HepG2 (cell line): ENCODE data around the gene CLEC20A. TPM values are rescaled to one million over a fixed set of nuclear protein-coding genes. Genes with fewer than 3 reads are reported as not detected.
A peak's percentile ranks its signal among the peaks of the same experiment; 100 is the strongest.

Source experiments
- ELK4 ChIP-seq: sonication (generic); formaldehyde crosslinking; IDR thresholded peaks from 2 replicates; pipeline ENCODE4 v1.9.0; 2021; ENCODE audit warnings: missing genetic modification reagents, borderline replicate concordance
- MTA3 ChIP-seq: sonication (generic); formaldehyde crosslinking; IDR thresholded peaks from 2 replicates; pipeline ENCODE4 v1.4.0; 2020; ENCODE audit warnings: missing genetic modification reagents
- MXI1 ChIP-seq: IDR thresholded peaks from 3 replicates; pipeline ENCODE4 v1.6.1; 2012; ENCODE audit warnings: low read depth, low read length, inconsistent platforms, borderline replicate concordance
- NBN ChIP-seq: fragments of 450-650 bp; conservative IDR thresholded peaks from 2 replicates; pipeline ENCODE4 v1.6.1; 2017
- REST ChIP-seq, 2 experiments: IDR thresholded peaks; 2 replicates each; pipeline ENCODE4 v1.6.1; 2011 to 2012; ENCODE audit warnings: low read length in 2 of 2, borderline replicate concordance in 1 of 2, low read depth in 1 of 2, mild to moderate bottlenecking in 1 of 2, moderate library complexity in 1 of 2
- SIN3A ChIP-seq: IDR thresholded peaks from 2 replicates; pipeline ENCODE4 v1.6.1; 2011; ENCODE audit warnings: low read depth, mild to moderate bottlenecking, control low read depth, low read length, borderline replicate concordance
- SSRP1 ChIP-seq: IDR thresholded peaks from 2 replicates; pipeline ENCODE4 v1.6.1; 2016; ENCODE audit warnings: control low read depth
- TFE3 ChIP-seq: IDR thresholded peaks from 2 replicates; pipeline ENCODE4 v1.6.1; 2016
- ZBTB10 ChIP-seq: sonication (generic); formaldehyde crosslinking; IDR thresholded peaks from 2 replicates; pipeline ENCODE4 v1.4.0; 2020; ENCODE audit warnings: missing genetic modification reagents, borderline replicate concordance
- ZKSCAN8 ChIP-seq: IDR thresholded peaks from 2 replicates; pipeline ENCODE4 v1.6.1; 2016; ENCODE audit warnings: borderline replicate concordance, missing genetic modification reagents, missing compliant biosample characterization
- ZNF326 ChIP-seq: sonication (generic); formaldehyde crosslinking; IDR thresholded peaks from 2 replicates; pipeline ENCODE4 v1.4.0; 2020; ENCODE audit warnings: missing genetic modification reagents, borderline replicate concordance
- ZNF34 ChIP-seq: sonication (generic); formaldehyde crosslinking; IDR thresholded peaks from 2 replicates; pipeline ENCODE4 v1.4.0; 2020; ENCODE audit warnings: mild to moderate bottlenecking, missing genetic modification reagents, borderline replicate concordance
- ZNF557 ChIP-seq: sonication (generic); formaldehyde crosslinking; IDR thresholded peaks from 2 replicates; pipeline ENCODE4 v1.4.0; 2020; ENCODE audit warnings: missing genetic modification reagents
- ZNF609 ChIP-seq: sonication (generic); formaldehyde crosslinking; IDR thresholded peaks from 2 replicates; pipeline ENCODE4 v1.4.0; 2020; ENCODE audit warnings: mild to moderate bottlenecking, missing genetic modification reagents, borderline replicate concordance
- polyA plus RNA-seq, 8 experiments: library from polyadenylated mRNA; depleted of rRNA in 3 of 8; stranded (reverse) in 7 of 8; unstranded in 1 of 8; fragments of >200 nt; fragmentation: Illumina TruSeq in 4 of 8; extraction: Trizol in 4 of 8; gene quantifications; 2 replicates each; pipeline versions ENCODE4 v1.2.1 to v1.2.3, GENCODE V29; 2011 to 2016; ENCODE audit warnings: low read depth in 4 of 8, missing spikeins in 1 of 8, mixed read lengths in 1 of 8; ENCODE audit not compliant: insufficient read depth in 1 of 8
- total RNA-seq, 5 experiments: library from RNA; depleted of rRNA; stranded (reverse); fragments of >200 nt; fragmentation: Illumina TruSeq; extraction: Trizol; gene quantifications; 2 replicates each; pipeline ENCODE4 v1.2.3, GENCODE V29; 2016; ENCODE audit warnings: low read depth in 1 of 5

CLEC20A gene
- total and polyA plus RNA-seq, 2 of the 13 experiments (the other 11 are each of a cell fraction or from before 2014, with no cell fraction given): not detected

- no peak for TF ChIP-seq TFE3 (CRISPR knock-in tag)
- no peak for TF ChIP-seq ZNF609 (CRISPR knock-in tag)
- no peak for TF ChIP-seq NBN
- no peak for TF ChIP-seq ZKSCAN8 (CRISPR knock-in tag)
- TF ChIP-seq ZNF326 (CRISPR knock-in tag): no peak
- TF ChIP-seq MTA3 (CRISPR knock-in tag): no peak
- no peak for TF ChIP-seq ZBTB10
- no peak for TF ChIP-seq SSRP1 (CRISPR knock-in tag)
- 0 out of 4 replicates have a peak, but pooled peaks of 1 of the 2 experiments have one; percentile 2 for TF ChIP-seq REST (IDR thresholded peaks at IDR 0.05; ENCODE audit: borderline replicate concordance in 1 of 2, low read depth in 1 of 2, low read length in 2 of 2)
- no peak; the same call in 1 of the 2 replicates for TF ChIP-seq SIN3A
- no peak for TF ChIP-seq ZNF34
- TF ChIP-seq ELK4 (CRISPR knock-in tag): no peak
- no peak for TF ChIP-seq ZNF557 (CRISPR knock-in tag)
- no peak for TF ChIP-seq MXI1
Observed at GRCh38 chr1:178542554-178543289, 46.0 kb upstream of the CLEC20A start (continued).
